SK-N-DZ (cell line): ENCODE measurements around the gene CELF3.
A peak's percentile ranks its signal among the peaks of the same experiment; 100 is the strongest.

Experiments
- DNase-seq: peaks from one replicate; pipeline ENCODE4 v3.0.0-alpha.2; 2015; ENCODE audit warnings: low spot score

The CELF3 gene

DNA sequence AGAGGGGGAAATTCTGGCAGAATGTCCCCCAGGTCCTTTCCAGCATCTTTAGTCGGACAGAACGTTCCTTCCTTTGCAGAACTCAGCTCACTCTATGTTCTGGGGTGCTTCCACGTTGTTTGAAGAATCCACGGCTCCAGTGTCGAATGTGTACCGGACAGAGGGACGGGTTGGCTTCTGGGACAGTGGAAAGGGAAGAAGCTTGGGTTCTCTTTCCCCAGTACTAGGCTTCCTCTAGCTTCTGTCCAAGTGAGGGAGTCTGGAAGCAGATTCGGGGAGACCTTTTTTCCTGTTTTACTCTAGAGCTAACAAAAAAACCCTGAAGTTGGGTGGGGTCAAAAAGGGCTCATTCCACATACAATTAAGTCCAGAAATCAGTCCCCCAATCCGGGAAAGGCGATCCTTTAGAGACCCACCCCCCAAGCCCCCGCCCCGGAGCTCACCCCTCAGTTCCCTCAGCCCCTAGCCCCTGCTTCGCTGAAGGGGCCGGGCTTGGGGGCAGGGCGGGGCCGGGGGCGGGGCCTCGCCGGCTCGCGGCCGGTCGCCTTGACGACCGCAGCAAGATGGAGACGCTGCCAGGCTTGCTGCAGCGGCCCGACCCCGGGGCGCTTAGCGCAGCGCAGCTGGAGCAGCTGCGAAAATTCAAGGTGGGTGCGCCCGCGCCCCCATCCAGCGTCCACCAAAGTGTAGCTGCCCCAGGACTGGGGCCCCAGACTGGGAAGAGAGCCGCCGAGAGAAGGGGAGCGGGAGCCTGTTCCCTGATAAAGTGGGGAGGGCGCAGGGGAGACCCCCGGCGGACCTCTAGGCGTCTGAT, 4.6 kb upstream of the CELF3 start, which contains the start of gene RIIAD1:
Gene RIIAD1, plus strand, starts transcription at position 549 of the 814 bp plus-strand sequence. Its CDS starts 15 bp downstream, at position 564.
- DNase-seq = peak; percentile 82

DNA sequence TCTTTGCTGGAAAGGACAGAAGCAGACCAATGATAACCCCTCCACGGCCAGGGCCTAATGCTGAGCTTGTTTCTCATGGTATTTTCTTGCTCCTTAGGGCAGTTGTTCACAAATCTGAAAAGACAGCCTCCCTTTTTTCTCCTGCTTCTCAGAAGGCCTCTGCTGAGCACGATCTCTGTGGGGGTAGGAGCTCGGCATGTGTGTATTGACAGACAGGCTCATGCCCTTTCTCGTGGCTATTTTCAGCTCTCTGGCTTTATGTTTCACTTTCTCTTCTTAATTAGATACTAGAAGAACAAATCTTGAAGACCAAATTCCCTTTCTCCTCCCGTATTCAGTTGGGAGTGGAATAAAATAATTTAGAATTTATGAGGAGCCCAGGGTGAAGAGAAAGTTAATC, 4.0 kb upstream of the CELF3 start:
- no peak for DNase-seq

DNA sequence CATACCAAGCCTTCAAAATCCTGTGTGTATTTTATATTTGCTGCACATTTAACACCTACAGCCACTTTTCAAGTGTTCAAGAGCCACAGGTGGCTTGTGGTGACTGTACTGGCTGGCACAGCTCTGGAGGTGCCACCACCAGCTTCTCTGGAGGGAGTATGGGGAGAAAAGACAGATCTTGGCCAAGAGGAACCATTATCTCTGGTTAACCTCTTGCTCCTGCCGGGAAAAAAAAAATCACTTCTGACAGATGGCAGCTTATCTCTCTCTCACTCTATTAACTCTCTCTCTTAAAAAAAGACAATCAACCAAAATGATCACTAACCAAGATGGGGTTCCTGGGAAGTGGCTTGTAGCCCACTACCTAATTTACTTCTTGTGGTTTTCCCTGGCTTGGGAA, 3.5 kb upstream of the CELF3 start:
- DNase-seq = peak; percentile 78

DNA sequence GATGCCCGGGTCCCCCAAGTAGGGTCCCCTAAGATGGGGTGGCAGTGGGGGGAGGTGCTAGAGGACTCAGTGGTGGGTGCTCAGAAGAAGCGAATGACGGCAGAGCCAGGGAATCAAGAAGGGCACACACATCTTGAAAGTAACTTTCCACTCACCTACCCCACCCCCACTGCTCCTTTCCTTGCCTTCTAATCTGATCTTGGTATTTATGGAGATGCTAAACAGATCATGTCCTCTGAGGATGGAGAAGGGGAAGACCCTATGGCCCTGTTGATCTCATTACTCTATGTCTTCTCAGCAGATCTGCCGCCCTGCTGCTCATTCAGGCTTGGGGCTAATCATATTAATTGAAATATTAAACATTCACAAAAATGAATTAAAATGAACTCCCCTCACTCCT, 2.1 kb upstream of the CELF3 start:
- peak; percentile 95 for DNase-seq

DNA sequence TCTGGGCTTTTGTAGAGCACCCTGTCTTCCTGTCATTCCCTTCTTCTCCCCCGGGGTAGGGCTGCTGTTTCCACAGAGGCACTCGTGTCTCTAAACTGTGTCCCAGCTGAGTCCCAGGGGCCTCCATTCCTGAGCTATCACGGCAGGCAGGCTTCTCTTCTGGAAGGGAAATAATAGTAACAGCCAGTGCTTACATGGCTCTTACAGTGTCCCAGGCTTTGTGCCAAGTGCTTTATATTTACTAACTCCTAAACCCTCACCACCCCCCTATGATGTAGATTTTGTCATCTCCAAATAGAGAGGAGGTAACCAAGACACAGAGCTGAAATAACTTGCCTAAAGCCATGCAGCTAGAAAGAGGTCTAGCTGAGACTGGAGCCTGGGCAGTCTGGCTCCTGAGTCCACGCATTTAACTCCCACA, 1.4 kb upstream of the CELF3 start:
- DNase-seq = no peak

DNA sequence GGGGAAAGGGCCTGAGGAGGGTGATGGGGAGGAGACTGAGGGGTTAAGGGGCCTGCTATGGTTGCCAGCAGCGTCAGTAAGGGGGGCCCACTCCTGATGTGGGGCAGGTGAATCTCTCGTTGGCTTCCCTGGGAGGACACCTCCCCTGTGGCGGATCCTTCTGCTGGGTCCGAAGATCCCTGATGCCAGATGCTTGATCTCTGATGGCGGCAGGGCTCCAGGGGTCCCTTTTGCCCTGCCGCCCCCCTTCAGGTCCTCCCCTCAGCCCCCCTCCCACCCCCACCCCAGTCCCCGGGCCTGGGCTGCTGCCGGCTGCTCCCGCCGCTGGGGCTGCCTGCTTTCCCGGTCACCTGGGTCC, 219 bp downstream of the CELF3 start:
- DNase-seq = no peak

DNA sequence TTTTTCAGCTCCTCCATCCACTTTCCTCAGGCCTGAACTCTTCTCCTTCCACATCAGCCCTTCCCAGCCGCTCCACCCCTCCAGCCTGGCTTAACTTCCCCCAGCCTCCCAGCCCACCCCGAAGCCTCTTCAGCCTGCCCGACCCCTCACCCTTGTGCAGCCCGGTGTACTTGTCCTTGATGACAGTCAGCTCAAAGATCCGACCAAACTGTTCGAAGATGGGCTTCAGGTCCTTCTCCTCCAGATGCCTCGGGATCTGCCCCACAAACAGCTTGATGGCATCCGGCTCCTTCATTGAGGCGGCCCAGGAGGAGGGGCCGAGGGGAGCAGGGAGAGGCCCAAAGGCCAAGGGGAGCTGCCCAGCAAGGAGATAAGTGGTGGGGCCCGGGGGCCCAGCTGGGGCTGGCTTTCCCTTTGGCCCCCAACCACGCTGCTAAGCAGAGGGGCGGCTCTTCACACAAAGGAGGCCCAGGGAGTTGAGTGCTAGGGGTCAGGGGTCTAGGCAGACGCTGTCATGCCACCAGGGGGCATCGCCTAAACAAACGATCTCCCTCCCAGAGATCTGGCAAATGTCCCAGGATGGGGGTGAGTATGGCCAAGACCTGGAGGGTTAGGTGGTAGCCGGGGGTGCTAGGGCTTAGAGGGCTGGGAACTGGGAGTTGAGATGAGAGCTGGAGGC, 738 bp downstream of the CELF3 start:
- DNase-seq = peak; percentile 94

DNA sequence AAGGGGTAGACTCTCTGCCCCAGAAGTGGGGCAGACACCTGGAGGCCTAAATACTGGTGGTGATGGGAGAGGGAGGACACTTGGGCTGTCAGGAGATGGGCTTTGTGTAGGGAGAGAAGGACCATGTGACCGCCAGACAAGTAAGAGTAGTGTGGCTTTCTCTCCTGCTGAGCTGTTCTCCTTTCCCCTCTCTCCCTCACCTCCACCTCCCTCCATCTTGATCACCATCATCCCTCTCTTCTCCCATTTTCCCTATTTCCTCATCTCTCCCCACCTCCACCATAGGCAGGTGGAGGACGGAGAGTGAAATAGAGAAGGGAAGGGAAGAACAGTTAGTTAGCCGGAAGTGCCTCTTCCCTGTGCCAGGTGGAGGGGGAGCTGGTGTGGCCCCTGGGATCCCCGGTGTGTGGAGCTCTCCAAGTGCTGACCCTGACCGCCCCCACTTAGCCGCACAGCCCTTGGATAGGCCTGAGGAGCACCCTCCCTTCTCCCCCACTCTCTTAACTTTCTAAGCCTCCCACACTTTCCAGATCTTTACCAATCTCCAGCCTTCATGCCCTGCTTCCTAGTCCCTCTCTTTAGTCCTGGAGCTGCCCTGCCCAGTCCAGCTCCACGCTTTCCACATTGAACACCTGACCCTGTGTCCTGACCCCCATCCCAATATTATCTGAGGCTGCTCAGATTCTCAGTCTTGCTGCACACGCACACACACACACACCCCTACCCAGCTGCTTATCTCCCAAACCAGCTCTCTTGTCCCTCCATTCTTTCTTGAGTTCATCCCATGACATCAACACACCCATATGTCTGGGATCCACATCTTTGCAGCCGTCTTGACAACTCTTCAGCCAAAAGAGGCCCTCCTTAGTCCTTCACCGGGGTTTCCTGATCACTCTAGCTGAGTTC, 1.5 kb downstream of the CELF3 start:
- no peak for DNase-seq

DNA sequence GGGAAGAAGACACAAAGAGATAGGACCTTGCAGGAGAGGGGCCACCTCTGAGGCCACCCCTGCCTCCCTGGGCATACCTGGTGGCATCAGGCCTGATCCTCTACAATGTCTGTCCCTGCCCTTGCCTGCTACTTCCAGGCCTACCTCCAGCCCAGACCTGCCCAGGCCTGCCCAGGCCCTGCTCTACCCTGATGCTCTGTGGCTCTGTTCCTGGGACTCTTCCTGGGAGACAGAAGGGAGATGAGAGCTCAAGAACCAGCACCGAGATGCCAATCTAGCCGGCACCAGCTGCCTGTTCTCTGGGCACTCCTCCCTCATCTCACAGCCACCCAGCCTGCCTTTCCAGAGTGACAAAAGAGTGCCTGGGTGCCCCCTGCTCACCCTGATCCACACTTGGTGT, 2.7 kb downstream of the CELF3 start:
- DNase-seq = no peak

DNA sequence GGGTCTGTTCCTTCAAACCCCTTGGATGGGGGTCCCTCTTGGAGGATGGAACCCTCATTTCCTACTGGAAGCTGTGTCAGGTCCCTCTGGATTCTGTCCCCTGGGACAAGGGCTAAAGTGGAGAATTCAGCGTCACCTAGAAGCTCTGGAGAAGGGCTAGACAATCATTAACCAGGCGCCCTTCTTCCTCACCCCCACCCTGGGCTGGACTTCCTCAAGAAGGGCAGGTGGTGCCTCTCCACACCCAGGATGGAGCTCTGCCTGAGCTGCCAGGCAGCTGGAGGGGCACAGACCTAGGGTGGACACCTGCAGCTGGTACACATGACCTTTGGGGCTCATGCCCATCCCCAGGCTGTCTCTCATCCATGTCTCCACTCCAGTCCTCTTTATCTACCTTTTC, 3.6 kb downstream of the CELF3 start:
- no peak for DNase-seq

DNA sequence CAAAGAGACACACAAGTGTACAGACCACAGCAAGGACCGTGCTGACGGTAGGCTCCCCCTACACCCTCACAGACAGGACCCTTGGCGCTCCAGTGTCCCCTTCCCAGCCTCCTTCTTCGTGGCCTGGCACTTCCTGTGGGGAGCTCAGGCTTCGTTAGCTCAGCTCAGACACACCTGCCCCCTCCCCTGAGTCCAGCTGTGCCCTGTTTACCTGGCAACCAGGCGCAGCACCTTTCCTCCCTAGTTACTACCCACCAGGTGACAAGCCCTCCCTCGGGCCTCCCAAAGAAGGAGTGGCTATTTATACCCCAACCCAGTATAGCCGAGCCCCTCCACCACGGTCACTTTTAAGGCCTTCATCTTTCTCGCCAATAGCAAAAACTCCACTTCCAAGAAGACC, 4.7 kb downstream of the CELF3 start:
- DNase-seq = no peak

DNA sequence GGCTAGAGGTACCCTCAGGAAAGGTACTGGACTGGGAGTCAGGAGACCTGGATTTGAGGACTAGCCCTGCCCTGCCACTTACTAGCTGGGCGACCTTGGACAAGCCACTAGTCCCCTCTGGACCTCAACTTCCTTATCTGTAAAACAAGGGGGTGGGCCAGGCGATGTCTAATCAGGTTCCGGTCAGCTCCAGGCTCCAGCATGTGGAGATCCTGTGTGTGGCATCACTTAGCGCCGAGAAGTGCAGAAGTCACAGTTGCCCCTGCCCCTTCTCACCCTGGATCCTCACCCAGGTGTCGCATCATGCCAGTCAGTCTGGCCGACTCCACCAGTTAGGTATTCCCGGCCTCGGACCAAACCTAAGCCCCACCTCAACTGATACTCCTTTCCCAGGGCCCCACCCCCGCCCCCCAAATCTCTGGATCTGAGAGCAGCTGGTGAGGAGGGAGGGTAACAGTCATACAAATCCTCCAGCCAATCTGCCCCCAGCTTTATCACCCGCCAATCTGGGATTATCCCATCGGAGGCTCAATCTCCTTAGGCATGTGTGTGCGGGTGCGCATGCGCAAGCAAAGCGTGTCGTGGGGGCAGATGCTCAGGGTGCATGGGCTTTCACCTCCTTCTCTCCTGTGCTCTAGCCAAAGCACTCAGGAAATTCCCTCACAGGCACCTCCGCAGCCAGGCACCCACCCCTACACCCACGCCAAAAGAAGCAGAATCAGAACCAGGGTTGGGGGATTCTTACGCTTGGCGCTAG, 5.4 kb downstream of the CELF3 start:
- peak; percentile 59 for DNase-seq

DNA sequence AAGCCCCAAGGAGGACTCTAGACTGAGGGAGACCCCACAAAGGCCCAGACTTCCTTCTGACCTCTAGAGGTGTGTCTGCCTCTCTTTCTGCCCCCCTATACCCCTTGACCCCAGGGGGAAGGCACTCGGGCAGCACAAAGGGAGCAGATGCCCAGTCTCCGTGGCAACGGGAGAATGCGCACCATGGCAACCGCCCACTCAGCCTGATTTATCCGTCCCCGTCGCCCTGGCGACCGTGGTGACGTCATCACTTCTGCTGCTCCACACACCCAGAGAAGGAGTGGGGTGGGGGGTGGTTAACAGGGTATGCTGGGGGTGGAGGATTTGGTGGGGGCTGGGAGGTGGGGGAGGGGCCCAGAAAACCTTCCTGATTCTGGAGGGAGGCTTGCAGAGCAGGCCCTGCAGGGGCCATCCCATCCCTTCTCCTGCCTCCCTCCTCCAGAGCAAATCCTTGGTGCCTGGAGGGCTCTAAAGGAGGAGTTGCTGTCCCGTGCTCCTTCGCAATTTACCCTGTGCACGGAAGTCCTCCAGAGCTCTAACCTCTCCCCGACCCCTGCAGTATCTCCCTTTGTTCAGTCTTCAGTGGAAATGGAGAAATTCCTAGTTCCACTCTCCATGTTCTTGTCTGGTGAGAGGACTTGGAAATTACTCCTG, 6.3 kb downstream of the CELF3 start:
- DNase-seq = peak; percentile 97

DNA sequence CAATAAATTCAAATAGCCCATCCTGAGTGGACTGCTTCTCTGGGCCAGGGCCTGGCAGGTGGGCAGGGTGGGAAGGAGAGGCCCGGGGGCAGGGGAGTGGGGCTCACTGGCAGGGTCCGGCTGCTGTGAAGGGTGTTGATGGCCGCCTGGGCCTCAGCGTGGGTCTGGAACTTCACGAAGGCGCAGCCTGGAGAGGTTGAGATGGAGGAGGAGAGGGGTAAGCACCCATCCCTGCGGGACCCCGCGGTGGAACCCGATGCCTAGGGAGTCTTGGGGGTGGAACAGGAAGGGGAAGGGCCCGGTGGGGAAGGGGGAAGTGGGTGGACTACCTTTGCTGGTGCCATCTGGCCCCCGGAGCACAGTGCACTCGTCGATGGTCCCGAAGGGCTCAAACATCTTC, 7.7 kb downstream of the CELF3 start:
- no peak for DNase-seq

DNA sequence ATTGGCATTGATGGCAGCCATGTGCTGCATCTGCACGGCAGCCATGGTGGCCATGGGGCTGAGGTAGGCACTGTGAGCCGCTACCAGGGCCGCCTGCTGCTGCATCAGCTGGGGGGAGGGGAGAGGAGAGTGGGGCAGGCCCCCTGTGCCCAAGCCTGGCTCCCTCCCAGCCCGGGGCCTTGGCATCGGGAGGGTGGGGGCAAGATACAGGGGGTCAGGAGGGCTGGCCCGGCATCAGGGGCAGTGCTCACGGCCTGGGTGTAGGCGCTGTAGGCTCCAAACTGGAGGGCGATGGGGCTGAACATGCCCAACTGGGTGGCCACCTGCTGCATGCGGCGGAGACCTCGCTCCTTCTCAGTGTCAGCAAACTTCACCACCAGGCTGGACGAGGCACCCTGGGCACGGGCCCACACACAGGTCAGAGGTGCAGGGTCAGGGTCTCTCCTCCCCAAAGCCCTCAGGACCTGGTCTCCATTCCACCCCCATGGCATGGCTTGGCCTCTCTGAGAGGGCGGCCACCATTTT, 9.0 kb downstream of the CELF3 start:
- no peak for DNase-seq

DNA sequence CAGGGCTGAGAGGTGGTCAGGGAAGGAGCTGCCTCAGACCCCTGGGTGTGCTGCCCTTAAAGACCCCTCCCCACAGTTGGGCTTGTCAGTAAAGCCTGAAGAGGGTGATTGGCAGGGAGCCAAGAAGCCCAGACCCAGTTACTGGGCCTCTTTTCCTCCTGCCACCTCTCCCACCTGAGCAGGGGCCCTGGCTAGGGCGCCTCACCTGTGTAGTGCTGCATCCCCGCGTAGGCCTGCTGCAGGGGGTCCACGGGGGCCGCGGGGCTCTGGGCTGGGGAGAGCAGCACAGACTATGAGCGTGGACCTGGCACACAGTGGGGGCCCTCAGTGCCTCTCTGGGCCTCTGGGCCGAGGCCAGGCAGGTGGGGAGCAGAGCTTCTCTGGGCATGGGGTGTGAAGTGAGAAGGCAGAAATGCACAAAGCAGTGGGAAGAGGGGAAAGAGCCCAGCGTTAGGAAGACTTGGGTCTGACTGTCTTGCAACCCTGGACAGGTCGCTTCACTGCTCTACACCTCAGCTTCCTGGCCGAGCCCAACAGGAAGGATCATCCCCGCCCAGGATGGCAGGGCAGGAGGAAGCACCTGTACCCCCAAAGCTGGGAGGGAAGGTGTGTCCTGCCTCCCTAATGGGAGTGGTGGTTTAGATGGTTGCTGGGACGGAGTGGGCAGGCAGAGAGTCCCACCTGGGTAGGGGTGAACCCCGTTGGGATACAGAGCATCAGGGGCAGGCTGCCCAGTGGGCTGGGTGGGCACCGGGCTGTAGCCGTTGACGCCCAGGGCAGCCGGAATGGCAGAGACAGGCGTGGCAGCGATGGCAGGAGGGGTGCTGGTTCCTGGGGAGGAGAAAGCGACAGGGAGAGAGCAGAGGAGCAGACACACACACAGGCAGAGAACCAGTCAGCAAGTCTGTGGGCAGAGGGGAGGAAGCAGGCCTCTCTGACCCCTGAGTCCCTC, 9.9 kb downstream of the CELF3 start:
- no peak for DNase-seq

DNA sequence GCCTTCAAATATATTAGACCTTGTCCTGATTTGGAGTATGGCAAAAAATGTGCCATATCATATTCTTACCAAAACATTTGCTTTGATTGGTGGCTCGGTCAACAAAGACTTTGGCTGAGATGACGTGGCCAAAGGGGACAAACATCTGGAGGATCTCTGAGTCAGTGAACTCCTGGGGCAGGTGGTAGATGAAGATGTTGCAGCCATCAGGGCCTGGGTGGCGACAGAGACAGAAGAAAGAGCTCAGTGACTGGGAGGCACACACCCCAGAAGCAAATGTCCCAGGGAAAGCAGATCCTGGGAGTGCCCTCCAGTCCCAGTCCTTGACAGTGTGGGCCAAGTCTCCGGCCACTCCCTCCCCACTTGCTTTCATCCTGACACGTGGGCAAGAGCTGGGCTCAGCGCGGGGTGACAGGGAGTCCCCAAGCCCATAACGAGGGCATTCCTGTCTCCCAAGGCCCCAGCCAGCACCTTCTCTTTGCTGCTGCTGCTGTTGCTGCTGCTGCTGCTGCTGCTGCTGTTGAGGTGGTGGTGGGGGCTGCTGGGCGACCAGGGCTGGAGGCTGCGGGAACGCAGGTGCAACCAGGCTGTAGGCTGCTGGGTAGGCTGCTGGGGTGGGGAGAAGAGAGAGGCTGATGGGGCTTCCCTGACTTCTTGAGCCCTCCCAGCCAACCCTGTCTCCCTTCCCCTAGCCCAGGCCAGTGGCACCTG, 10.7 kb downstream of the CELF3 start:
- no peak for DNase-seq

DNA sequence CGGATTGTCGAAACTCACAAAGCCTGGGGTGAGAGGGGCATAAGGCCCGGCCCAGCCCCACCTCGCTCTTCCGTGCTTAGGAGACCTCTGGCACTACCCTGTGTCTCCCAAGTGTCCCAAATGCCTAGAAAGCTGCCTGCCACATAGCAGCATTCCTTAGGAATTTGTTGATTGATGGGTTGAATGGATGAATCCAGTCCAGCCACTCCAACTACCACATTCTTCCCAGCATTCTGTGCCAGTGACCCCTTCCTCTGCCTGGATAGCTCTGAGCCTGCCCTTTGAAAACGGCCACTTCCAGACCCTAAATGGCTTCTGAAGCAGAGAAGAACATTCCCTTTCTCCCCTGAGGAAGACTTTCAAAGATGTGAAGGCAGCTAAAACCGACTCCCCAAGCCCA, 11.5 kb downstream of the CELF3 start:
- no peak for DNase-seq

DNA sequence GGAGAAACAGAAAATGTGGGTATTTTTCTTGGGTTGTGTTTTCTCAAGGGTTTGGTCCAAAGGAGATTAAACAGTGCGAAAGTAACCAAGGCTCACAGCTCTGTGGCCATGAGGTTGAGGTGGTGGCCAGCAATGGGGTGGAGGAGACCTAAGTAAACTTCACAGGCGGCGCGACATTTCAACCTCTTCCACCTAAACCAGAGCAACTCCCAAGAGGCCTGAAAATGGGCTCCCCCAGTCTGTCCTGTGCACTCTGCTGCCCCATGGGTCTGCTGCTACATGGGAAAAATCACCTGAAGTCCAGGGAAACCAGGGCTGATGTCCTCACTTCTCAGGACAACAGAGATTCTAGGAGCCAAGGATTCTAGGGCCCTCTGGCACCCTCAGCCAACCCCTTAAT, 12.4 kb downstream of the CELF3 start:
- no peak for DNase-seq
